Parathyroid adenoma (tissue), 2 donors: ENCODE data around the gene TRABD.

Experiments
- H2AFZ ChIP-seq: fragments of 300-600 bp; sonication (generic); one replicate; pipeline ENCODE4 v1.7.0; 2017; ENCODE audit warnings: antibody characterized with exemption, mild to moderate bottlenecking
- H3K27ac ChIP-seq: fragments of 300-600 bp; sonication (generic); one replicate; pipeline ENCODE4 v1.7.0; 2017
- H3K27me3 ChIP-seq: fragments of 300-600 bp; sonication (generic); one replicate; pipeline ENCODE4 v1.7.0; 2017; ENCODE audit warnings: low read length; ENCODE audit not compliant: control insufficient read depth, insufficient read depth
- H3K36me3 ChIP-seq: fragments of 300-600 bp; sonication (generic); one replicate; pipeline ENCODE4 v1.7.0; 2017; ENCODE audit warnings: low read length; ENCODE audit not compliant: control insufficient read depth, insufficient read depth
- H3K4me1 ChIP-seq: fragments of 300-600 bp; sonication (generic); one replicate; pipeline ENCODE4 v1.7.0; 2017; ENCODE audit warnings: control low read depth
- H3K4me2 ChIP-seq: fragments of 300-600 bp; sonication (generic); one replicate; pipeline ENCODE4 v1.7.0; 2017; ENCODE audit warnings: low read length
- H3K4me3 ChIP-seq: fragments of 300-600 bp; sonication (generic); one replicate; pipeline ENCODE4 v1.7.0; 2017; ENCODE audit warnings: low read depth, low read length
- H3K79me2 ChIP-seq: fragments of 300-600 bp; sonication (generic); one replicate; pipeline ENCODE4 v1.7.0; 2017; ENCODE audit warnings: control low read depth
- H3K9ac ChIP-seq: fragments of 300-600 bp; sonication (generic); one replicate; pipeline ENCODE4 v1.7.0; 2017; ENCODE audit warnings: mild to moderate bottlenecking
- H3K9me3 ChIP-seq: fragments of 300-600 bp; sonication (generic); one replicate; pipeline ENCODE4 v1.7.0; 2017; ENCODE audit warnings: low read length; ENCODE audit not compliant: control insufficient read depth
- CTCF ChIP-seq: fragments of 300-600 bp; sonication (generic); IDR thresholded peaks from one replicate; pipeline ENCODE4 v1.7.0; 2017; ENCODE audit warnings: antibody characterized with exemption, mild to moderate bottlenecking
- donor health status: primary hyperparathyroidism.

TRABD gene

GRCh38 chr22:50213263-50213662, 27.6 kb downstream of the TRABD start:
- peaks cover 7% of the 10 kb centered on the region for H3K79me2 ChIP-seq
- H3K9me3 ChIP-seq = no peaks in the 10 kb centered on the region
- no peak for TF ChIP-seq CTCF
- no peak overlapping the region for H3K9ac ChIP-seq
- no peak overlapping the region for H3K4me3 ChIP-seq
- peaks cover 2% of the 10 kb centered on the region for H3K4me1 ChIP-seq
- no peaks in the 10 kb centered on the region for H3K36me3 ChIP-seq
- no peak overlapping the region for H3K4me2 ChIP-seq
- H3K27ac ChIP-seq = no peak overlapping the region
- no peaks in the 10 kb centered on the region for H3K27me3 ChIP-seq
- no peak overlapping the region for H2AFZ ChIP-seq

GRCh38 chr22:50215297-50216054, 29.8 kb downstream of the TRABD start:
- H3K9ac ChIP-seq = no peak overlapping the region
- no peak for TF ChIP-seq CTCF
- H3K36me3 ChIP-seq = no peaks in the 10 kb centered on the region
- H3K4me2 ChIP-seq = no peak overlapping the region
- no peaks in the 10 kb centered on the region for H3K27me3 ChIP-seq
- H3K4me1 ChIP-seq = no peaks in the 10 kb centered on the region
- H2AFZ ChIP-seq = no peak overlapping the region
- H3K79me2 ChIP-seq = peaks cover 2% of the 10 kb centered on the region
- no peak overlapping the region for H3K27ac ChIP-seq
- no peaks in the 10 kb centered on the region for H3K9me3 ChIP-seq
- H3K4me3 ChIP-seq = no peak overlapping the region

GRCh38 chr22:50216055-50216683, 30.5 kb downstream of the TRABD start:
- no peak overlapping the region for H2AFZ ChIP-seq
- H3K4me2 ChIP-seq = no peak overlapping the region
- H3K4me3 ChIP-seq = no peak overlapping the region
- no peaks in the 10 kb centered on the region for H3K36me3 ChIP-seq
- no peak overlapping the region for H3K27ac ChIP-seq
- no peak for TF ChIP-seq CTCF
- no peaks in the 10 kb centered on the region for H3K27me3 ChIP-seq
- no peaks in the 10 kb centered on the region for H3K9me3 ChIP-seq
- H3K4me1 ChIP-seq = no peaks in the 10 kb centered on the region
- H3K9ac ChIP-seq = no peak overlapping the region
- peaks cover under 1% of the 10 kb centered on the region for H3K79me2 ChIP-seq

GRCh38 chr22:50216684-50217520, 31.2 kb downstream of the TRABD start:
- no peak overlapping the region for H3K4me2 ChIP-seq
- no peaks in the 10 kb centered on the region for H3K79me2 ChIP-seq
- no peak for TF ChIP-seq CTCF

More at GRCh38 chr22:50216684-50217520, 31.2 kb downstream of the TRABD start:
- Histone ChIP-seq H3K4me1 (no peaks in the 10 kb centered on the region), H2AFZ (no peak overlapping the region), H3K27ac (no peak overlapping the region), H3K27me3 (no peaks in the 10 kb centered on the region), H3K9me3 (no peaks in the 10 kb centered on the region), H3K4me3 (no peak overlapping the region), H3K36me3 (no peaks in the 10 kb centered on the region), H3K9ac (no peak overlapping the region)
